ENCODE measurements around the gene ALG10B.

- TF ChIP-seq KLF10 (tag by site-specific recombination; IDR thresholded peaks at IDR 0.05) (no peak), KLF1 (tag by site-specific recombination; IDR thresholded peaks at IDR 0.05) (no peak), YY1 (tag by site-specific recombination; IDR thresholded peaks at IDR 0.05) (no peak), ZNF830 (tag by site-specific recombination; IDR thresholded peaks at IDR 0.05; ENCODE audit: low read depth) (no peak), ZSCAN30 (tag by site-specific recombination; IDR thresholded peaks at IDR 0.05) (no peak), PATZ1 (tag by site-specific recombination; IDR thresholded peaks at IDR 0.05) (no peak), CTCF (tag by site-specific recombination; IDR thresholded peaks at IDR 0.05) (no peak), MYNN (tag by site-specific recombination; IDR thresholded peaks at IDR 0.05; ENCODE audit: borderline replicate concordance) (no peak), ZBTB49 (tag by site-specific recombination; IDR thresholded peaks at IDR 0.05; ENCODE audit: low read depth) (no peak), HOXD13 (CRISPR knock-in tag; IDR thresholded peaks at IDR 0.05; ENCODE audit: borderline replicate concordance) (no peak), ZNF654 (tag by site-specific recombination; IDR thresholded peaks at IDR 0.05; ENCODE audit: low read depth) (no peak)
Measured at GRCh38 chr12:38373784-38374183, 57.2 kb downstream of the ALG10B start.
